ENCODE measurements around the gene MED29. TPM values are rescaled to one million over a fixed set of nuclear protein-coding genes. Genes with fewer than 3 reads are reported as not detected.

Gene MED29
- total and polyA plus RNA-seq, 2 of the 13 experiments (the other 11 are each of a cell fraction or from before 2014, with no cell fraction given) = 14.0 to 19.7 TPM

- TF ChIP-seq, protein P1, sequence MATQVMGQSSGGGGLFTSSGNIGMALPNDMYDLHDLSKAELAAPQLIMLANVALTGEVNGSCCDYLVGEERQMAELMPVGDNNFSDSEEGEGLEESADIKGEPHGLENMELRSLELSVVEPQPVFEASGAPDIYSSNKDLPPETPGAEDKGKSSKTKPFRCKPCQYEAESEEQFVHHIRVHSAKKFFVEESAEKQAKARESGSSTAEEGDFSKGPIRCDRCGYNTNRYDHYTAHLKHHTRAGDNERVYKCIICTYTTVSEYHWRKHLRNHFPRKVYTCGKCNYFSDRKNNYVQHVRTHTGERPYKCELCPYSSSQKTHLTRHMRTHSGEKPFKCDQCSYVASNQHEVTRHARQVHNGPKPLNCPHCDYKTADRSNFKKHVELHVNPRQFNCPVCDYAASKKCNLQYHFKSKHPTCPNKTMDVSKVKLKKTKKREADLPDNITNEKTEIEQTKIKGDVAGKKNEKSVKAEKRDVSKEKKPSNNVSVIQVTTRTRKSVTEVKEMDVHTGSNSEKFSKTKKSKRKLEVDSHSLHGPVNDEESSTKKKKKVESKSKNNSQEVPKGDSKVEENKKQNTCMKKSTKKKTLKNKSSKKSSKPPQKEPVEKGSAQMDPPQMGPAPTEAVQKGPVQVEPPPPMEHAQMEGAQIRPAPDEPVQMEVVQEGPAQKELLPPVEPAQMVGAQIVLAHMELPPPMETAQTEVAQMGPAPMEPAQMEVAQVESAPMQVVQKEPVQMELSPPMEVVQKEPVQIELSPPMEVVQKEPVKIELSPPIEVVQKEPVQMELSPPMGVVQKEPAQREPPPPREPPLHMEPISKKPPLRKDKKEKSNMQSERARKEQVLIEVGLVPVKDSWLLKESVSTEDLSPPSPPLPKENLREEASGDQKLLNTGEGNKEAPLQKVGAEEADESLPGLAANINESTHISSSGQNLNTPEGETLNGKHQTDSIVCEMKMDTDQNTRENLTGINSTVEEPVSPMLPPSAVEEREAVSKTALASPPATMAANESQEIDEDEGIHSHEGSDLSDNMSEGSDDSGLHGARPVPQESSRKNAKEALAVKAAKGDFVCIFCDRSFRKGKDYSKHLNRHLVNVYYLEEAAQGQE (IDR thresholded peaks at IDR 0.05; ENCODE audit: borderline replicate concordance in 1 of 2, low read depth in 1 of 2, low read length in 2 of 2) = no peak
- no peak for TF ChIP-seq ZFP91 (CRISPR knock-in tag; IDR thresholded peaks at IDR 0.05; ENCODE audit: borderline replicate concordance)
- no peak for TF ChIP-seq ZNF138 (CRISPR knock-in tag; IDR thresholded peaks at IDR 0.05; ENCODE audit: low read depth)
- no peak for TF ChIP-seq ZNF564 (CRISPR knock-in tag; IDR thresholded peaks at IDR 0.05)
- TF ChIP-seq NAIF1 (CRISPR knock-in tag; IDR thresholded peaks at IDR 0.05; ENCODE audit: borderline replicate concordance) = 0 out of 2 replicates have a peak, but pooled peaks have one; percentile 23
- no peak for TF ChIP-seq ZNF598 (CRISPR knock-in tag; IDR thresholded peaks at IDR 0.05; ENCODE audit: borderline replicate concordance)
- peak; percentile 94 for TF ChIP-seq STAG1 (CRISPR knock-in tag; IDR thresholded peaks at IDR 0.05)
- peak; percentile 29; the same call in 1 of the 2 replicates for TF ChIP-seq ZFP1 (CRISPR knock-in tag; IDR thresholded peaks at IDR 0.05)
- no peak for TF ChIP-seq XBP1 (CRISPR knock-in tag; IDR thresholded peaks at IDR 0.05)
- TF ChIP-seq HNRNPK (IDR thresholded peaks at IDR 0.05; ENCODE audit: low read depth, low read length, poor library complexity, severe bottlenecking) = no peak
- TF ChIP-seq, protein P2, sequence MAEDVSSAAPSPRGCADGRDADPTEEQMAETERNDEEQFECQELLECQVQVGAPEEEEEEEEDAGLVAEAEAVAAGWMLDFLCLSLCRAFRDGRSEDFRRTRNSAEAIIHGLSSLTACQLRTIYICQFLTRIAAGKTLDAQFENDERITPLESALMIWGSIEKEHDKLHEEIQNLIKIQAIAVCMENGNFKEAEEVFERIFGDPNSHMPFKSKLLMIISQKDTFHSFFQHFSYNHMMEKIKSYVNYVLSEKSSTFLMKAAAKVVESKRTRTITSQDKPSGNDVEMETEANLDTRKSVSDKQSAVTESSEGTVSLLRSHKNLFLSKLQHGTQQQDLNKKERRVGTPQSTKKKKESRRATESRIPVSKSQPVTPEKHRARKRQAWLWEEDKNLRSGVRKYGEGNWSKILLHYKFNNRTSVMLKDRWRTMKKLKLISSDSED (CRISPR knock-in tag; IDR thresholded peaks at IDR 0.05) = no peak
- TF ChIP-seq DMAP1 (CRISPR knock-in tag; IDR thresholded peaks at IDR 0.05) = no peak
- 0 out of 2 replicates have a peak, but pooled peaks have one; percentile 57 for TF ChIP-seq CC2D1A (CRISPR knock-in tag; IDR thresholded peaks at IDR 0.05)
- TF ChIP-seq THAP11 (CRISPR knock-in tag; IDR thresholded peaks at IDR 0.05) = no peak
- no peak for TF ChIP-seq PHB2 (IDR thresholded peaks at IDR 0.05; ENCODE audit: partially characterized antibody)
- TF ChIP-seq NFKBIZ (CRISPR knock-in tag; IDR thresholded peaks at IDR 0.05) = no peak
- no peak for TF ChIP-seq ARID2 (CRISPR knock-in tag; IDR thresholded peaks at IDR 0.05; ENCODE audit: borderline replicate concordance)
- TF ChIP-seq NBN (conservative IDR thresholded peaks at IDR 0.05) = no peak
- no peak for TF ChIP-seq ZNF350 (CRISPR knock-in tag; IDR thresholded peaks at IDR 0.05; ENCODE audit: borderline replicate concordance, low read depth)
- TF ChIP-seq ATF2 (CRISPR knock-in tag; IDR thresholded peaks at IDR 0.05) = no peak
Observed at GRCh38 chr19:39411832-39412099, 20.6 kb downstream of the MED29 start (continued).

Measured in HepG2 (cell line).